Measurements from ENCODE around the gene AMIGO1.

The AMIGO1 gene

GRCh38 chr1:109541102-109541501 lies 31.6 kb upstream of the AMIGO1 start:
- no peak for DNase-seq (ENCODE audit: low read depth in 1 of 2, low spot score in 1 of 2)
- Histone ChIP-seq H3K4me3 (replicated peaks; ENCODE audit: insufficient read depth, low read length) (no peak overlapping the region), H3K27me3 (ENCODE audit: insufficient read depth, poor library complexity, severe bottlenecking) (no peaks in the 10 kb centered on the region), H3K27ac (replicated peaks) (no peak overlapping the region)
- TF ChIP-seq, protein P1, sequence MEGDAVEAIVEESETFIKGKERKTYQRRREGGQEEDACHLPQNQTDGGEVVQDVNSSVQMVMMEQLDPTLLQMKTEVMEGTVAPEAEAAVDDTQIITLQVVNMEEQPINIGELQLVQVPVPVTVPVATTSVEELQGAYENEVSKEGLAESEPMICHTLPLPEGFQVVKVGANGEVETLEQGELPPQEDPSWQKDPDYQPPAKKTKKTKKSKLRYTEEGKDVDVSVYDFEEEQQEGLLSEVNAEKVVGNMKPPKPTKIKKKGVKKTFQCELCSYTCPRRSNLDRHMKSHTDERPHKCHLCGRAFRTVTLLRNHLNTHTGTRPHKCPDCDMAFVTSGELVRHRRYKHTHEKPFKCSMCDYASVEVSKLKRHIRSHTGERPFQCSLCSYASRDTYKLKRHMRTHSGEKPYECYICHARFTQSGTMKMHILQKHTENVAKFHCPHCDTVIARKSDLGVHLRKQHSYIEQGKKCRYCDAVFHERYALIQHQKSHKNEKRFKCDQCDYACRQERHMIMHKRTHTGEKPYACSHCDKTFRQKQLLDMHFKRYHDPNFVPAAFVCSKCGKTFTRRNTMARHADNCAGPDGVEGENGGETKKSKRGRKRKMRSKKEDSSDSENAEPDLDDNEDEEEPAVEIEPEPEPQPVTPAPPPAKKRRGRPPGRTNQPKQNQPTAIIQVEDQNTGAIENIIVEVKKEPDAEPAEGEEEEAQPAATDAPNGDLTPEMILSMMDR (IDR thresholded peaks at IDR 0.05; ENCODE audit: insufficient read depth, low read length) = no peak
- TF ChIP-seq GABPA (IDR thresholded peaks at IDR 0.05; ENCODE audit: low read depth) = no peak
- no peak for TF ChIP-seq SPI1 (IDR thresholded peaks at IDR 0.05; ENCODE audit: borderline replicate concordance, low read depth)
- TF ChIP-seq, protein P2, sequence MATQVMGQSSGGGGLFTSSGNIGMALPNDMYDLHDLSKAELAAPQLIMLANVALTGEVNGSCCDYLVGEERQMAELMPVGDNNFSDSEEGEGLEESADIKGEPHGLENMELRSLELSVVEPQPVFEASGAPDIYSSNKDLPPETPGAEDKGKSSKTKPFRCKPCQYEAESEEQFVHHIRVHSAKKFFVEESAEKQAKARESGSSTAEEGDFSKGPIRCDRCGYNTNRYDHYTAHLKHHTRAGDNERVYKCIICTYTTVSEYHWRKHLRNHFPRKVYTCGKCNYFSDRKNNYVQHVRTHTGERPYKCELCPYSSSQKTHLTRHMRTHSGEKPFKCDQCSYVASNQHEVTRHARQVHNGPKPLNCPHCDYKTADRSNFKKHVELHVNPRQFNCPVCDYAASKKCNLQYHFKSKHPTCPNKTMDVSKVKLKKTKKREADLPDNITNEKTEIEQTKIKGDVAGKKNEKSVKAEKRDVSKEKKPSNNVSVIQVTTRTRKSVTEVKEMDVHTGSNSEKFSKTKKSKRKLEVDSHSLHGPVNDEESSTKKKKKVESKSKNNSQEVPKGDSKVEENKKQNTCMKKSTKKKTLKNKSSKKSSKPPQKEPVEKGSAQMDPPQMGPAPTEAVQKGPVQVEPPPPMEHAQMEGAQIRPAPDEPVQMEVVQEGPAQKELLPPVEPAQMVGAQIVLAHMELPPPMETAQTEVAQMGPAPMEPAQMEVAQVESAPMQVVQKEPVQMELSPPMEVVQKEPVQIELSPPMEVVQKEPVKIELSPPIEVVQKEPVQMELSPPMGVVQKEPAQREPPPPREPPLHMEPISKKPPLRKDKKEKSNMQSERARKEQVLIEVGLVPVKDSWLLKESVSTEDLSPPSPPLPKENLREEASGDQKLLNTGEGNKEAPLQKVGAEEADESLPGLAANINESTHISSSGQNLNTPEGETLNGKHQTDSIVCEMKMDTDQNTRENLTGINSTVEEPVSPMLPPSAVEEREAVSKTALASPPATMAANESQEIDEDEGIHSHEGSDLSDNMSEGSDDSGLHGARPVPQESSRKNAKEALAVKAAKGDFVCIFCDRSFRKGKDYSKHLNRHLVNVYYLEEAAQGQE (IDR thresholded peaks at IDR 0.05; ENCODE audit: insufficient replicate concordance, low read depth) = no peak
- no peak for TF ChIP-seq POLR2AphosphoS5 (IDR thresholded peaks at IDR 0.05; ENCODE audit: low read depth)

DNA sequence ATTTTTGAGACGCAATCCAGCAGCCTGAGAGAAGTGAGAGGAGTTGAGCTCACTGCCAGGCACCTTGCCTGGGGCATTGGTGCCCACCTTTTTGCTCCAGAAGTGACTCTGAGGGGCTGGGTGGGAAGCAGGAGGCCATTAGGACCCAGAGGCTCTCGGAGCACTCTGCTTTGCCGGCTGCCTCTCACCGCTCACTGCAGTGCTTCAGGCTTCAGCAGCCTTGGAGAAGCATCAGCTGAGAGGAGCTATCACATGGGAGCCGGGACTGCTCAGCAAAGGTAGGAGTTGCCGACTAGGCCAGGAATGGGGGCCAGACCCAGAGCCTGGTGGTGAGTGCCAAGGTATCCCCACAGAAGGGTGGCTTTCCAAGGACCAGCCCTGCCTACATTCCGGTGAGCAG lies 30.1 kb upstream of the AMIGO1 start, which contains the start of gene GPR61:
TSS of gene GPR61 (plus strand) at position 197 of the 400 bp plus-strand sequence. CDS start 3,151 bp downstream, outside the sequence.
- Histone ChIP-seq H3K4me3 (replicated peaks; ENCODE audit: insufficient read depth, low read length) (no peak within 1 kb of the TSS), H3K27ac (replicated peaks) (no peak within 1 kb of the TSS), H3K27me3 (ENCODE audit: insufficient read depth, poor library complexity, severe bottlenecking) (no peaks in the 10 kb centered on the region)
- TF ChIP-seq GABPA (IDR thresholded peaks at IDR 0.05; ENCODE audit: low read depth) = no peak
- TF ChIP-seq, protein P1 (IDR thresholded peaks at IDR 0.05; ENCODE audit: insufficient read depth, low read length) = no peak
- TF ChIP-seq, protein P2 (IDR thresholded peaks at IDR 0.05; ENCODE audit: insufficient replicate concordance, low read depth) = no peak
- no peak for TF ChIP-seq POLR2AphosphoS5 (IDR thresholded peaks at IDR 0.05; ENCODE audit: low read depth)
- TF ChIP-seq SPI1 (IDR thresholded peaks at IDR 0.05; ENCODE audit: borderline replicate concordance, low read depth) = no peak
- DNase-seq (ENCODE audit: low read depth in 1 of 2, low spot score in 1 of 2) = no peak

GRCh38 chr1:109538827-109539555 lies 29.5 kb upstream of the AMIGO1 start:
- Histone ChIP-seq H3K27me3 (ENCODE audit: insufficient read depth, poor library complexity, severe bottlenecking) (no peaks in the 10 kb centered on the region), H3K4me3 (replicated peaks; ENCODE audit: insufficient read depth, low read length) (no peak overlapping the region), H3K27ac (replicated peaks) (no peak overlapping the region)
- TF ChIP-seq GABPA (IDR thresholded peaks at IDR 0.05; ENCODE audit: low read depth) (no peak), POLR2AphosphoS5 (IDR thresholded peaks at IDR 0.05; ENCODE audit: low read depth) (no peak), SPI1 (IDR thresholded peaks at IDR 0.05; ENCODE audit: borderline replicate concordance, low read depth) (no peak)
- TF ChIP-seq, protein P2 (IDR thresholded peaks at IDR 0.05; ENCODE audit: insufficient replicate concordance, low read depth) = no peak
- TF ChIP-seq, protein P1 (IDR thresholded peaks at IDR 0.05; ENCODE audit: insufficient read depth, low read length) = no peak
- DNase-seq (ENCODE audit: low read depth in 1 of 2, low spot score in 1 of 2) = no peak

Data from HL-60 (cell line).